ENCODE data around the gene GUCY2C.

GUCY2C gene

DNA sequence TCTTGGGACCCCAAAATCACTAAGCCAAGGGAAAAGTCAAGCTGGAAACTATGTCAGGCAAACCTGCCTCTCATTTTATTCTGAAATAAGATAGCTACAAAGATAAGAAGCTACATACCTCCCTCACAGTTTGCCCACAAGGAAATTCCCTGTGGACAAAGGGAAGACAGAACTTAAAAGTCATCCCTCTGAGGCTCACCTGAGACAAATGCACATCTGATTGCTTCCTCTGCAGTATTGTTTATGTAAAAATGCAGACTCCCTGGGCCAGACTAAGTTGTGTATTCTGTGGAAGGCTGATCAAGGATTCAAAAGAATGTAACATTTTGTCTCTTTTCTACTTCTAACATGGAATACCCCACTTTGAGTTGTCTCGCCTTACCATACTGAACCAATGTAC lies 126.2 kb downstream of the GUCY2C start:
- no peak for DNase-seq (ENCODE audit: low spot score)

DNA sequence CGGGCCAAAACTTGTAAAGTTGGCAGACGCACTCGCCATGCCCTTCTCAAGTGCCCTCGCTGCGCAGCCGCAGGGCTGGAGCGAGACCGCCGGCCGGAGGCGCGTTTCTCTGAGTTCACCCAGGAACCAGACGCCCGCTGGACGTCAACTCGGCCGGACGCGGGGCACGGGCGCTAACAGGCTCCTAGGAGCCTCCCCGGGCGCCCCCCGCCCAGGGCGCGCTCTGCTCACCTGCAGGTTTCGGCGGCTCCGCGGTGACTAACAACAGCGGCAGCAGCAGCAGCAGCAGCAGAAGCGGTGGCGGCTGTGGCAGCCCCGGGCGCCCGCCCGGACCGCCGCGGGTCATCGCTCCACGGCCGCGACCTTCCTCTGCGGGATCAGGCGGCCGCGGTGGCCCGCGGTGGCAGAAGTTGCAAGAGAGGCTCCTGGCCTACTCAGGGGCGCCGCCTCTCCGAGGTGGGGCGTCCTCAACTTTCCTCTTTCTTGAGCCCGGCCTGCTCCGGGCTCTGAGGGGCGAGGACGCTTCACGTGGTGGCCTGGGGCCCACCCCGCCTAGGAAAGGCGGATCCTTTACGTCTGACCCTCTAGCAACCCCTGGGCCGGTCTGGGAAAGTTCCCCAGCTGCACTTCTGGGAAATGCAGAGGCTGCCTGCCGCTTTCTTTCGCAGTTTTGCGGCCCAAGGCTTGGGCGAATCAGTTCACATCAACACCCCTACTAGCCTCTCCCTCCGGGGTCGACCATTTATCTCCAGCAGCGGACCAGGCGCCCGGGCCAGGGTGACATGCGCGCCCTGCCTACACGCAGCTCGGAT lies 128.8 kb downstream of the GUCY2C start, which contains the start of gene PLBD1:
Gene PLBD1, minus strand, starts transcription at position 533 of the 812 bp plus-strand sequence. Its CDS starts 187 bp downstream, at position 346.
- peak; percentile 83 for DNase-seq (ENCODE audit: low spot score)

DNA sequence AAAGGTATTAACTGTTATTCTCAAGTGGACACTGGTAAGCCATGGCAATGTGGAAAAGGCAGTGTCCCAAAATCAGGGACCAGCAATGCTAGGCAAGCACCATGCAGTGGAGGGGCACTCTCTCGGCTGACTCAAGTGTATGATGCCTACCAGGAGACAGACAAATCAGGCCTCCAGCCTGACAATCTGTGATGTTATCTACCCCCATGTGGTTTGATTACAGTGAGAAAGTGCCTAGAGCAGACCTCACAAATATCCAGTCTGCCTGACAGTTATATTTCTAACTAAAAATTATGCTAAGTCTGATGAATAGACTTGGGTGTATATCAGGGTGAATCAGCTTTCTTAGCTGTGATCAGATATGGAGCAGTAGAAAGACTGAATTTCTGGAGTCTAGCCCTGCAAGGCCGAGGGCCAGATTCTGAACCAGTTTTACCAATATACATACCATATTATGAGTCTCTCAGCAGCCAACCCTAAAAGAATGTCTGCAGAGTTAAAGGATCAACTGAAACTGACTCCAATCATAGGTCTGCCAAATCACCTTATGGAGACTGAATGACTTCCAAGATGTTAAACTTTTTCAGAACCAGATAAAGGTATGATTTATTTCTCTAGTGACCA lies 132.0 kb downstream of the GUCY2C start:
- no peak for DNase-seq (ENCODE audit: low spot score)

DNA sequence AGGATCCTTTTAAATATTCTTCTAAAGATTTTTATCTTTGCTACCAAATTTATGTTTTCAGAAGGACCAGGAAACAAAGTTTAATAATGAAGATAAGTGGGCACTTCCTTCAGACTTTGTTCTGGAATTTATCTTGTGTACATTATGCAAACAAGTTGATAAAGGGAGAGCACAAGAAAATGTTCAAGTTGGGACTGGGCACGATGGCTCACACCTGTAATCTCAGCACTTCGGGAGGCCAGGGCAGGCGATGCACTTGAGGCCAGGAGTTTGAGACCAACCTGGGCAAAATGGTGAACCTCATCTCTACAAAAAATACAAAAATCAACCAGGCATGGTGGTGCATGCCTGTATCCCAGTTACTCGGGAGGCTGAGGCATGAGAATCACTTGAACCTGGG lies 133.4 kb downstream of the GUCY2C start:
- no peak for DNase-seq (ENCODE audit: low spot score)
